ENCODE measurements around the gene UBE2H. TPM values are rescaled to one million over a fixed set of nuclear protein-coding genes. Genes with fewer than 3 reads are reported as not detected.

The UBE2H gene
- total and polyA plus RNA-seq, 2 donors from 2014 or later, result 40.6 to 107 TPM

DNA sequence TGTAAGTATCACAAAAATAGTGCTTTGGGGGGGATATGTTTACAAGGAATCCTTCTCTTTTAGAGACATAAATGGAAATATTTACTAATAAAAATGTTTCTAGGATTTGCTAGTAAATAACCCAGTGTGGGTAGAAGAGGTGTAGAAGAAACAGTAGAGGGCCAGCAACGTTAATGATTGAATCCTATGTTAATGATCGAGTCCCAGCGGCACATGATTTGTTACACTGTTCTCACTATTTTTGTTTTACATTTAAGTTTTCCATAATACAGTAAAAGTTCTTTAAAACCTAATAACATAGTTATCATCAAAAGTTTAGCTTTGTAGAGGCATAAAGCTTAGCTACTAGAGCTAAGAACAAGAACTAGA is 66.0 kb downstream of the UBE2H start:
- Histone ChIP-seq H3K36me3 (ENCODE audit: control insufficient read depth in 2 of 3, insufficient read depth in 3 of 3, low read length in 3 of 3) (no peaks in the 10 kb centered on the region), H3K27me3 (ENCODE audit: control insufficient read depth, insufficient read depth, low read length) (no peaks in the 10 kb centered on the region), H3K27ac (ENCODE audit: low read depth in 2 of 2, low read length in 2 of 2) (peak overlapping the region in 1 of 2 donors; percentile 47), H3K4me3 (ENCODE audit: low read length in 3 of 3) (no peak overlapping the region), H3K9me3 (ENCODE audit: control insufficient read depth in 2 of 3, insufficient read depth in 1 of 3, low read length in 3 of 3) (no peaks in the 10 kb centered on the region), H3K4me1 (ENCODE audit: control insufficient read depth in 2 of 3, insufficient read depth in 2 of 3, low read depth in 1 of 3, low read length in 3 of 3) (peaks cover 2 to 28% (median 7%) of the 10 kb centered on the region in 3 donors), H3K9ac (ENCODE audit: low read length in 3 of 3) (no peak overlapping the region)
- intact Hi-C loops (cut with DNase I), result no loop called here
- TF ChIP-seq CTCF (IDR thresholded peaks at IDR 0.05; ENCODE audit: borderline replicate concordance, extremely low read depth, insufficient read depth), result no peak
- FAIRE-seq (peak; percentile 46), DNase-seq (peak in 2 of 5 donors; percentile 47 to 50)

DNA sequence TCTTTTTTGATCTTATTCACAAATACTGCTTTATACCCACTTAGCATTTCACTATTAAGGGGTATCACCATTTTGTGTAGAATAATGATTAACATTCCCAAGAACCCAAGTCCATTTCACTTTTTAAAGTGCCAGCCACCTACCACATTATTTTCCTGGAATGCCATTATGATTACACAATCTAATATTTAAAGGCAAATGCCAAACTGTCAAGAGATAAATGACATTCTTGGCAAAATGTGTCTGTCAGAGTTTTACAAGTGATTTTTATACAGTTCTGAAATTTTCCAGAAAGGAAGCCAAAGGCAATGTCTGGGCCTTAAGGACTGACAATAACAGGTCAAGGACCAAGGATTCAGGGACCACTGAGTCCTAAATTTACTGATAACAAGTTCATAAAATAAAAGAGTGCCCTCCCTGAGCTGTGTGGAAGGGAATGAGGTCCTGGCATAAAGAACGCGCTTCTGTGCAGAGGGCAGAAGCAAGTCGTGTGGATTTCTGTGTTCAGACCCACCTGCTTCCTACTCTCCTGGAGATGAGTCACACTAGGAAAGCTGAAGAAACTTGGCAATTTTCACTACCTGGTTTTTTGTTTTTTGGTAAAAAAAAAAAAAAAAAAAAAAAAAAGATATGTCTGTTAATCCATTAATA is 66.5 kb downstream of the UBE2H start:
- Histone ChIP-seq H3K27me3 (ENCODE audit: control insufficient read depth, insufficient read depth, low read length) (no peaks in the 10 kb centered on the region), H3K9me3 (ENCODE audit: control insufficient read depth in 2 of 3, insufficient read depth in 1 of 3, low read length in 3 of 3) (no peaks in the 10 kb centered on the region), H3K36me3 (ENCODE audit: control insufficient read depth in 2 of 3, insufficient read depth in 3 of 3, low read length in 3 of 3) (no peaks in the 10 kb centered on the region), H3K9ac (ENCODE audit: low read length in 3 of 3) (no peak overlapping the region), H3K4me1 (ENCODE audit: control insufficient read depth in 2 of 3, insufficient read depth in 2 of 3, low read depth in 1 of 3, low read length in 3 of 3) (peaks cover 2 to 28% (median 7%) of the 10 kb centered on the region in 3 donors), H3K27ac (ENCODE audit: low read depth in 2 of 2, low read length in 2 of 2) (peak overlapping the region; percentile 47 to 52), H3K4me3 (ENCODE audit: low read length in 3 of 3) (peak overlapping the region in 1 of 3 donors; percentile 37)
- FAIRE-seq (no peak), DNase-seq (no peak)
- intact Hi-C loops (cut with DNase I), result no loop called here
- no peak for TF ChIP-seq CTCF (IDR thresholded peaks at IDR 0.05; ENCODE audit: borderline replicate concordance, extremely low read depth, insufficient read depth)

DNA sequence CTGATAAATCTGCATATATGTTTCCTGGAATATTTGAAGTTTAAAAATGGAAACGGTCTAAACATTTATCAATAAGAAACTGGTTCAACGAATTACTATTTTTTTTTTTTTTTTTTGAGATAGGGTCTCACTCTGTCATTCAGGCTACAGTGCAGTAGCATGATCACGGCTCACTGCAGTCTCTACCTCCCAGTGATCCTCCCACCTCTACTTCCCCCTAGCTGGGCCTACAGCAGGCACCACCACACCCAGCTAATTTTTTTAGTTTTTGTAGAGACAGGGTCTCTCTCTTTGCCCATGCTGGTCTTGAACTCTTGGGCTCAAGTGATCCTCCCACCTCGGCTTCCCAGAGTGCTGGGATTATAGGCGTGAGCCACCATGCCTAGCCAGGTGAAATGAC is 68.3 kb downstream of the UBE2H start:
- Histone ChIP-seq H3K27me3 (ENCODE audit: control insufficient read depth, insufficient read depth, low read length) (no peaks in the 10 kb centered on the region), H3K9me3 (ENCODE audit: control insufficient read depth in 2 of 3, insufficient read depth in 1 of 3, low read length in 3 of 3) (no peaks in the 10 kb centered on the region), H3K36me3 (ENCODE audit: control insufficient read depth in 2 of 3, insufficient read depth in 3 of 3, low read length in 3 of 3) (peaks cover 0 to 3% (median 0%) of the 10 kb centered on the region in 3 donors), H3K27ac (ENCODE audit: low read depth in 2 of 2, low read length in 2 of 2) (no peak overlapping the region), H3K9ac (ENCODE audit: low read length in 3 of 3) (no peak overlapping the region), H3K4me3 (ENCODE audit: low read length in 3 of 3) (no peak overlapping the region), H3K4me1 (ENCODE audit: control insufficient read depth in 2 of 3, insufficient read depth in 2 of 3, low read depth in 1 of 3, low read length in 3 of 3) (peaks cover 2 to 23% (median 5%) of the 10 kb centered on the region in 3 donors)
- no peak for TF ChIP-seq CTCF (IDR thresholded peaks at IDR 0.05; ENCODE audit: borderline replicate concordance, extremely low read depth, insufficient read depth)
- intact Hi-C loops (cut with DNase I), result no loop called here
- FAIRE-seq (no peak), DNase-seq (no peak)
